Mucosa of descending colon (tissue), 3 donors: ENCODE data around the gene DOCK2. TPM values are rescaled to one million over a fixed set of nuclear protein-coding genes. Genes with fewer than 3 reads are reported as not detected.

ENCODE experiments used
- ATAC-seq: fragments of 200-7000 bp; cut with Tn5 transposase; one replicate; pipeline ENCODE4 v1.9.1; 2020; ENCODE audit warnings: mild to moderate bottlenecking, moderate library complexity
- DNase-seq, 3 donors: peaks; one replicate each; pipeline ENCODE4 v3.0.0-alpha.2; 2020
- H3K36me3 ChIP-seq: fragments of 200-600 bp; one replicate; pipeline ENCODE4 v1.8.0; 2021; ENCODE audit warnings: low read depth, mild to moderate bottlenecking
- H3K4me1 ChIP-seq: fragments of 200-600 bp; one replicate; pipeline ENCODE4 v1.8.0; 2021; ENCODE audit warnings: low read depth, mild to moderate bottlenecking
- H3K4me3 ChIP-seq: fragments of 200-600 bp; one replicate; pipeline ENCODE4 v1.8.0; 2021; ENCODE audit warnings: mild to moderate bottlenecking
- H3K9me3 ChIP-seq: fragments of 200-600 bp; one replicate; pipeline ENCODE4 v1.8.0; 2021; ENCODE audit warnings: mild to moderate bottlenecking
- CTCF ChIP-seq: fragments of 200-600 bp; IDR thresholded peaks from one replicate; pipeline ENCODE4 v1.8.0; 2022; ENCODE audit warnings: antibody characterized with exemption, mild to moderate bottlenecking
- intact Hi-C, 2 donors: fragments of 100-400 bp; cut with DNase I in 1 of 2; cut with micrococcal nuclease in 1 of 2; formaldehyde crosslinking; loops; one replicate each; pipeline versions ENCODE4 v1.11.0 to v1.11.1; 2022; cut with DNase I, micrococcal nuclease
- total RNA-seq, 3 donors: library from RNA; stranded (reverse); fragmentation: NEBNext Ultra II Directional in 2 of 3; extraction: Animal tissue kit (Norgen Biotek cat#: 25700) in 2 of 3; gene quantifications; one replicate each; pipeline versions ENCODE4 v1.2.1 to v1.2.4, GENCODE V29; 2021 to 2023
- donor health status: DM: no; HTN: no; CAD: no; lungs with moderate emphysema.
- donor health status: DM: no; HTN: no; CAD: no.
- donor health status: DM: no; HTN: yes; CAD: no.

Gene DOCK2
- total RNA-seq, 3 donors from 2014 or later = 7.2 to 20.1 (median 18.1) TPM

- intact Hi-C loops = no loop called here
- Histone ChIP-seq H3K36me3 (no peaks in the 10 kb centered on the region), H3K9me3 (no peaks in the 10 kb centered on the region), H3K4me3 (no peak overlapping the region), H3K4me1 (no peaks in the 10 kb centered on the region)
- TF ChIP-seq CTCF = no peak
- ATAC-seq (peak; percentile 26), DNase-seq (peak in 1 of 3 donors; percentile 2)
Measured at GRCh38 chr5:169873642-169874041, 236.6 kb downstream of the DOCK2 start.

GRCh38 chr5:169874621-169875020 is 237.5 kb downstream of the DOCK2 start:
- H3K4me1 ChIP-seq = no peaks in the 10 kb centered on the region
- DNase-seq (no peak), ATAC-seq (no peak)
- TF ChIP-seq CTCF = no peak
- no peaks in the 10 kb centered on the region for H3K36me3 ChIP-seq
- no peak overlapping the region for H3K4me3 ChIP-seq
- intact Hi-C loops = no loop called here
- no peaks in the 10 kb centered on the region for H3K9me3 ChIP-seq

GRCh38 chr5:169875091-169875728 is 238.1 kb downstream of the DOCK2 start:
- intact Hi-C loops = no loop called here
- Histone ChIP-seq H3K4me3 (no peak overlapping the region), H3K9me3 (no peaks in the 10 kb centered on the region), H3K4me1 (no peaks in the 10 kb centered on the region), H3K36me3 (no peaks in the 10 kb centered on the region)
- DNase-seq = peak in 1 of 3 donors; percentile 6
- ATAC-seq = peak; percentile 34
- TF ChIP-seq CTCF = no peak

DNA sequence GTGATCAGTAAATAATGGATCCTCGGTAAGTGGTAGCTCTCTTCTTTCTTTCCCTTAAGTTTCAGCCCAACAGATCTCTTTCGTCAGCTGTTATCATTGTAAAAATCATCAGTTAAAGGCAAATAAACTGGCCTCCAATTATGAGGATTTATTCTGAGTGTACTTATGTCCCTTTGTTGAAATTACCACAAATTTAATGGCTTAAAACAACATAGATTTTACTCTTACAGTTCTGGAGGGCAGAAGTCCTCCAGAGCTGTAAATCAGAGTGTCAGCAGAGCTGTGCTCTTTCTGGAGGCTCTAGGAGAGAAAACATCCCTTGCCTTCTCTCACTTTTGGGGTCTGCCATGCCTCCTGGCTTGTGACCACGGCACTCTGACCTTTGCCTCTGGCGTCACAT is 238.7 kb downstream of the DOCK2 start:
- no peaks in the 10 kb centered on the region for H3K4me1 ChIP-seq
- H3K36me3 ChIP-seq = no peaks in the 10 kb centered on the region
- no peaks in the 10 kb centered on the region for H3K9me3 ChIP-seq
- intact Hi-C loops = no loop called here
- no peak overlapping the region for H3K4me3 ChIP-seq
- ATAC-seq (no peak), DNase-seq (no peak)
- TF ChIP-seq CTCF = no peak

- intact Hi-C loops = no loop called here
- no peaks in the 10 kb centered on the region for H3K36me3 ChIP-seq
- no peaks in the 10 kb centered on the region for H3K9me3 ChIP-seq
- no peak overlapping the region for H3K4me3 ChIP-seq
- H3K4me1 ChIP-seq = no peaks in the 10 kb centered on the region
- ATAC-seq (no peak), DNase-seq (no peak)
- TF ChIP-seq CTCF = no peak
Measured at GRCh38 chr5:169876386-169876785, 239.3 kb downstream of the DOCK2 start.
